ENCODE results near the gene CCDC51. TPM values are rescaled to one million over a fixed set of nuclear protein-coding genes. Genes with fewer than 3 reads are reported as not detected.

CCDC51 gene
- total RNA-seq, 1 donor, result 15.6 TPM

GRCh38 chr3:48422681-48423080, 17.2 kb downstream of the CCDC51 start:
- DNase-seq (ENCODE audit: low read depth in 2 of 3, low spot score in 2 of 3), result no peak

- no peak for DNase-seq (ENCODE audit: low read depth in 2 of 3, low spot score in 2 of 3)
Measured at GRCh38 chr3:48422272-48422671, 17.6 kb downstream of the CCDC51 start.

GRCh38 chr3:48420561-48420960, 19.4 kb downstream of the CCDC51 start:
- DNase-seq (ENCODE audit: low read depth in 2 of 3, low spot score in 2 of 3), result no peak

- DNase-seq (ENCODE audit: low read depth in 2 of 3, low spot score in 2 of 3), result no peak
Measured at GRCh38 chr3:48419597-48419996, 20.3 kb downstream of the CCDC51 start.

- DNase-seq (ENCODE audit: low read depth in 2 of 3, low spot score in 2 of 3), result no peak
Measured at GRCh38 chr3:48419149-48419548, 20.8 kb downstream of the CCDC51 start.

- no peak for DNase-seq (ENCODE audit: low read depth in 2 of 3, low spot score in 2 of 3)
Measured at GRCh38 chr3:48418651-48419050, 21.3 kb downstream of the CCDC51 start.

- no peak for DNase-seq (ENCODE audit: low read depth in 2 of 3, low spot score in 2 of 3)
Measured at GRCh38 chr3:48418140-48418539, 21.8 kb downstream of the CCDC51 start.

- no peak for DNase-seq (ENCODE audit: low read depth in 2 of 3, low spot score in 2 of 3)
Measured at GRCh38 chr3:48417529-48418108, 22.3 kb downstream of the CCDC51 start.

- DNase-seq (ENCODE audit: low read depth in 2 of 3, low spot score in 2 of 3), result no peak
Measured at GRCh38 chr3:48416546-48416945, 23.4 kb downstream of the CCDC51 start.

- no peak for DNase-seq (ENCODE audit: low read depth in 2 of 3, low spot score in 2 of 3)
Measured at GRCh38 chr3:48416091-48416505, 23.8 kb downstream of the CCDC51 start.

GRCh38 chr3:48415251-48415953, 24.5 kb downstream of the CCDC51 start:
- DNase-seq (ENCODE audit: low read depth in 2 of 3, low spot score in 2 of 3), result no peak

- no peak for DNase-seq (ENCODE audit: low read depth in 2 of 3, low spot score in 2 of 3)
Measured at GRCh38 chr3:48414376-48415250, 25.3 kb downstream of the CCDC51 start.

- no peak for DNase-seq (ENCODE audit: low read depth in 2 of 3, low spot score in 2 of 3)
Measured at GRCh38 chr3:48413611-48414010, 26.3 kb downstream of the CCDC51 start.

- no peak for DNase-seq (ENCODE audit: low read depth in 2 of 3, low spot score in 2 of 3)
Measured at GRCh38 chr3:48413086-48413485, 26.8 kb downstream of the CCDC51 start.

- DNase-seq (ENCODE audit: low read depth in 2 of 3, low spot score in 2 of 3), result no peak
Measured at GRCh38 chr3:48412375-48413001, 27.4 kb downstream of the CCDC51 start.

GRCh38 chr3:48411606-48412374, 28.1 kb downstream of the CCDC51 start:
- no peak for DNase-seq (ENCODE audit: low read depth in 2 of 3, low spot score in 2 of 3)

GRCh38 chr3:48411041-48411588, 28.8 kb downstream of the CCDC51 start:
- no peak for DNase-seq (ENCODE audit: low read depth in 2 of 3, low spot score in 2 of 3)

- DNase-seq (ENCODE audit: low read depth in 2 of 3, low spot score in 2 of 3), result no peak
Measured at GRCh38 chr3:48410205-48411040, 29.5 kb downstream of the CCDC51 start.
